PC-9 (cell line): Measurements from ENCODE around the gene ASCC3. TPM values are rescaled to one million over a fixed set of nuclear protein-coding genes. Genes with fewer than 3 reads are reported as not detected.

ENCODE experiments used
- BruUV-seq: library from RNA; stranded (reverse); fragments of 400-500 nt; replicated peaks from 2 replicates; lab custom pipeline; 2021; lab: Mats Ljungman, UMichigan
- CTCF ChIA-PET: fragments of 300-600 bp; sonication (Branson Sonifier 250); formaldehyde crosslinking; loops from one replicate; lab custom pipeline; 2022; ENCODE audit warnings: antibody characterized with exemption; lab: Charles Lee
- POLR2A ChIA-PET: fragments of 300-600 bp; sonication (Branson Sonifier 250); formaldehyde crosslinking; loops from one replicate; lab custom pipeline; 2022; ENCODE audit warnings: antibody characterized with exemption; ENCODE audit not compliant: unreplicated experiment; lab: Charles Lee
- DNase-seq, 2 experiments: peaks; one replicate each; pipeline versions ENCODE4 v3.0.0 to v3.0.0-alpha.2; 2015 to 2022; ENCODE audit warnings: mixed read lengths in 1 of 2
- H2AFZ ChIP-seq: fragments of 200-600 bp; sonication (generic); 2 replicates; pipeline ENCODE4 v1.8.1; 2017; ENCODE audit warnings: antibody characterized with exemption
- H3F3A ChIP-seq: fragments of 200-600 bp; sonication (generic); 2 replicates; pipeline ENCODE4 v1.8.1; 2017; ENCODE audit warnings: antibody characterized with exemption, mild to moderate bottlenecking, low read depth; ENCODE audit not compliant: insufficient read depth
- H3K27ac ChIP-seq: fragments of 200-600 bp; sonication (generic); 2 replicates; pipeline ENCODE4 v1.6.1; 2016; ENCODE audit warnings: mixed run types
- H3K27me3 ChIP-seq: fragments of 200-600 bp; sonication (generic); 2 replicates; pipeline ENCODE4 v1.6.1; 2016; ENCODE audit warnings: low read depth, mixed run types; ENCODE audit not compliant: insufficient read depth
- H3K36me3 ChIP-seq: fragments of 200-600 bp; sonication (generic); 2 replicates; pipeline ENCODE4 v1.6.1; 2016; ENCODE audit warnings: low read depth, mixed run types
- H3K4me1 ChIP-seq: fragments of 200-600 bp; sonication (generic); replicated peaks from 2 replicates; pipeline ENCODE4 v1.6.1; 2016; ENCODE audit warnings: mixed run types; ENCODE audit not compliant: insufficient read depth
- H3K4me2 ChIP-seq: fragments of 200-600 bp; sonication (generic); 2 replicates; pipeline ENCODE4 v1.6.1; 2017; ENCODE audit warnings: mixed run types
- H3K4me3 ChIP-seq: fragments of 200-600 bp; sonication (generic); 2 replicates; pipeline ENCODE4 v1.6.1; 2016; ENCODE audit warnings: mixed run types
- H3K79me2 ChIP-seq: fragments of 200-600 bp; sonication (generic); 2 replicates; pipeline ENCODE4 v1.6.1; 2017; ENCODE audit warnings: low read depth, mixed run types
- H3K9me2 ChIP-seq: fragments of 200-600 bp; sonication (generic); 2 replicates; pipeline ENCODE4 v1.8.1; 2017; ENCODE audit warnings: mild to moderate bottlenecking; ENCODE audit not compliant: insufficient read depth
- H3K9me3 ChIP-seq: fragments of 200-600 bp; sonication (generic); 2 replicates; pipeline ENCODE4 v1.8.1; 2016; ENCODE audit warnings: low read depth; ENCODE audit not compliant: insufficient read depth
- H4K20me1 ChIP-seq: fragments of 200-600 bp; sonication (generic); 2 replicates; pipeline ENCODE4 v1.8.1; 2017; ENCODE audit not compliant: insufficient read depth
- EZH2 ChIP-seq: fragments of 200-600 bp; sonication (generic); IDR thresholded peaks from 2 replicates; pipeline ENCODE4 v1.8.0; 2017; ENCODE audit warnings: antibody characterized with exemption, low read depth
- intact Hi-C: fragments of 100-400 bp; cut with micrococcal nuclease; formaldehyde crosslinking; loops from one replicate; pipeline ENCODE4 v1.10.0; 2022; ENCODE audit not compliant: unreplicated experiment
- total RNA-seq: library from RNA; stranded (reverse); gene quantifications from 2 replicates; pipeline ENCODE4 v1.2.3, GENCODE V29; 2021
- TF ChIP-seq, protein P1 (sequence below): fragments of 200-600 bp; sonication (generic); conservative IDR thresholded peaks from 2 replicates; pipeline ENCODE4 v1.6.1; 2017; ENCODE audit warnings: mixed run types, antibody characterized with exemption, mild to moderate bottlenecking, moderate library complexity

Gene ASCC3
- total RNA-seq, 1 experiment from 2014 or later: 29.4 TPM

DNA sequence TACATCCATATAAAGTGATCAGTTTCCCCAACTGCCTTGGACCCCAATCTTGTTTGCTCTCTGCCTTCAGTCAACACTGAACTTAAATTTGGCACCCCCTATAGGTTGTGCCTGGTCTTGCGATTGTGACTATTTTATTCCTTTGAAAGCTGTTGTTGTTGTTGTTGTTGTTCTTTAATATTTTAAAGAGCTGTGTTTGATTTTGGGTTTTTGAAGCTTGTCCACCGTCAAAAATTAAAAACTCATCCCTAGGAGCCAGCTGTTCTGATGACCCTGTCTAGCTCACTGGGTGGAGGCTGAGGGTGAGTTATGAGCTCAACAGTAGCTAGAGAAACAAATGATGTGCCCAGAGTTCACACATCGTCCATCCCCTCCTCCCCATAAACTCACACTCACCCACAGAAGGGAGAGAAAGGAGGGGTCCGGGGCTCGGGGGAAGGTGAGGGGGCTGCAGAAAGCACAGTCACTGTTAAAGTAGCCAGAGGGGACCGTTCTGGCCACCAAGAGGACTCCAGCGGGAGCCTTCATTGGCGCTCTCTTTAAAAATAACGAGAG, 420.4 kb downstream of the ASCC3 start:
- Histone ChIP-seq H3K9me3 (peaks cover 7% of the 10 kb centered on the region), H2AFZ (no peak overlapping the region), H4K20me1 (no peaks in the 10 kb centered on the region), H3F3A (no peaks in the 10 kb centered on the region), H3K4me1 (no peaks in the 10 kb centered on the region), H3K4me2 (no peak overlapping the region), H3K27ac (no peak overlapping the region), H3K27me3 (no peaks in the 10 kb centered on the region), H3K79me2 (no peaks in the 10 kb centered on the region), H3K4me3 (no peak overlapping the region), H3K36me3 (no peaks in the 10 kb centered on the region), H3K9me2 (no peaks in the 10 kb centered on the region)
- CTCF ChIA-PET: interaction anchor here (0.6 kb wide), 1 partner anchor 410 kb away, joined by 5 read pairs; no protein-coding TSS in a partner anchor
- intact Hi-C loops: no loop called here
- POLR2A ChIA-PET: no interaction called here
- TF ChIP-seq EZH2: no peak
- TF ChIP-seq, protein P1, sequence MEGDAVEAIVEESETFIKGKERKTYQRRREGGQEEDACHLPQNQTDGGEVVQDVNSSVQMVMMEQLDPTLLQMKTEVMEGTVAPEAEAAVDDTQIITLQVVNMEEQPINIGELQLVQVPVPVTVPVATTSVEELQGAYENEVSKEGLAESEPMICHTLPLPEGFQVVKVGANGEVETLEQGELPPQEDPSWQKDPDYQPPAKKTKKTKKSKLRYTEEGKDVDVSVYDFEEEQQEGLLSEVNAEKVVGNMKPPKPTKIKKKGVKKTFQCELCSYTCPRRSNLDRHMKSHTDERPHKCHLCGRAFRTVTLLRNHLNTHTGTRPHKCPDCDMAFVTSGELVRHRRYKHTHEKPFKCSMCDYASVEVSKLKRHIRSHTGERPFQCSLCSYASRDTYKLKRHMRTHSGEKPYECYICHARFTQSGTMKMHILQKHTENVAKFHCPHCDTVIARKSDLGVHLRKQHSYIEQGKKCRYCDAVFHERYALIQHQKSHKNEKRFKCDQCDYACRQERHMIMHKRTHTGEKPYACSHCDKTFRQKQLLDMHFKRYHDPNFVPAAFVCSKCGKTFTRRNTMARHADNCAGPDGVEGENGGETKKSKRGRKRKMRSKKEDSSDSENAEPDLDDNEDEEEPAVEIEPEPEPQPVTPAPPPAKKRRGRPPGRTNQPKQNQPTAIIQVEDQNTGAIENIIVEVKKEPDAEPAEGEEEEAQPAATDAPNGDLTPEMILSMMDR: no peak; the same call in 1 of the 2 replicates
- no peak for DNase-seq
- no TSS peak for BruUV-seq

DNA sequence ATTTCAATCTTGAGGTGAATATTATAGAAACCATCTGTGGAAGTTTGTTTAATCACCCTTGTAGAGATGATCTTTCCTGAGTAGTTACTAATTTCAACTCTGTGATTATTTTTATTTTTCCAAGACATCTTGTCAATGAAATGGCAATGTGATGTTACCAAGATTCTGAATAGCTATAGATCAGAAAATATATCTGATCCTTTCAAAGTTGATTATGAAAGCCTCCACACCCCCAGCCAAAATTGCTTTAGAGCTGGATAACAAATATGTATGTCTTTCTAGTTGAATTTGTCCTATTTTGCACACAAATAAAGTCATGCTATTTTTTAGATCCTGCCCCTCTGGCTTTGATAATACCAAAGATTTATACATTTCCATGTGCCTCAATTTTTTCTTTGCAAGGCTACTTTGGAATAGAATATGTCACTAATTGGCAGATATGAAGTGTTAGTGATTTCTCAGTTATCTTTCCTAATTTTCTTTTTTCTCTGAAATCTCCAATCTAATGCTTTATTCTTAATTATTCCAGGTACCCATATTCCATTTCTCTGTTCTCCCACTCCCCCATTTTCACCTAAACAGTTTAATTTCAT, 421.4 kb downstream of the ASCC3 start:
- Histone ChIP-seq H3K9me2 (no peaks in the 10 kb centered on the region), H3K4me3 (no peak overlapping the region), H3K4me1 (no peaks in the 10 kb centered on the region), H3F3A (no peaks in the 10 kb centered on the region), H3K9me3 (peaks cover 7% of the 10 kb centered on the region), H3K79me2 (no peaks in the 10 kb centered on the region), H3K36me3 (no peaks in the 10 kb centered on the region), H3K27me3 (no peaks in the 10 kb centered on the region), H3K4me2 (no peak overlapping the region), H2AFZ (no peak overlapping the region), H4K20me1 (no peaks in the 10 kb centered on the region), H3K27ac (no peak overlapping the region)
- BruUV-seq: no TSS peak
- TF ChIP-seq, protein P1: no peak
- TF ChIP-seq EZH2: no peak
- ChIA-PET POLR2A (no interaction called here), CTCF (no interaction called here)
- DNase-seq: no peak
- intact Hi-C loops: no loop called here

GRCh38 chr6:100458841-100459591, 422.1 kb downstream of the ASCC3 start:
- no peak for TF ChIP-seq EZH2
- TF ChIP-seq, protein P1: no peak
- H3K27ac ChIP-seq: no peak overlapping the region
- H3K4me1 ChIP-seq: no peaks in the 10 kb centered on the region
- POLR2A ChIA-PET: no interaction called here
- no peaks in the 10 kb centered on the region for H3K36me3 ChIP-seq
- no peaks in the 10 kb centered on the region for H3F3A ChIP-seq
- BruUV-seq: no TSS peak
- CTCF ChIA-PET: no interaction called here
- no peak for DNase-seq
- no peak overlapping the region for H3K4me2 ChIP-seq
- H4K20me1 ChIP-seq: no peaks in the 10 kb centered on the region
- H3K9me3 ChIP-seq: peaks cover 7% of the 10 kb centered on the region
- no peaks in the 10 kb centered on the region for H3K9me2 ChIP-seq
- H3K79me2 ChIP-seq: no peaks in the 10 kb centered on the region
- H3K27me3 ChIP-seq: no peaks in the 10 kb centered on the region
- no peak overlapping the region for H2AFZ ChIP-seq
- H3K4me3 ChIP-seq: no peak overlapping the region
- intact Hi-C loops: no loop called here
